GM10248 (cell line): ENCODE results near the gene SEC22B.
"Not testable (repeated sequence)": the region's sequence is repeated elsewhere in the genome, so short reads cannot be mapped to it uniquely, and the experiment has no call there.

Experiments
- CTCF ChIA-PET: fragments of 300-600 bp; sonication (Branson Sonifier 250); formaldehyde crosslinking; extraction: SDS; loops from one replicate; lab custom pipeline; 2021; ENCODE audit warnings: antibody characterized with exemption; lab: Yijun Ruan, JAX
- POLR2A ChIA-PET: fragments of 350-650 bp; sonication (Branson Sonifier 250); formaldehyde crosslinking; extraction: SDS; loops from one replicate; lab custom pipeline; 2020; ENCODE audit warnings: antibody characterized with exemption; lab: Yijun Ruan, JAX
- DNase-seq: peaks from one replicate; pipeline ENCODE4 v3.0.0; 2012; ENCODE audit errors: extremely low spot score
- TF ChIP-seq, protein P1 (sequence below): IDR thresholded peaks from 2 replicates; pipeline ENCODE4 v1.5.1; 2012; ENCODE audit warnings: mild to moderate bottlenecking, low read depth; ENCODE audit errors: extremely low read depth, missing control alignments, control extremely low read depth

Gene SEC22B

DNA sequence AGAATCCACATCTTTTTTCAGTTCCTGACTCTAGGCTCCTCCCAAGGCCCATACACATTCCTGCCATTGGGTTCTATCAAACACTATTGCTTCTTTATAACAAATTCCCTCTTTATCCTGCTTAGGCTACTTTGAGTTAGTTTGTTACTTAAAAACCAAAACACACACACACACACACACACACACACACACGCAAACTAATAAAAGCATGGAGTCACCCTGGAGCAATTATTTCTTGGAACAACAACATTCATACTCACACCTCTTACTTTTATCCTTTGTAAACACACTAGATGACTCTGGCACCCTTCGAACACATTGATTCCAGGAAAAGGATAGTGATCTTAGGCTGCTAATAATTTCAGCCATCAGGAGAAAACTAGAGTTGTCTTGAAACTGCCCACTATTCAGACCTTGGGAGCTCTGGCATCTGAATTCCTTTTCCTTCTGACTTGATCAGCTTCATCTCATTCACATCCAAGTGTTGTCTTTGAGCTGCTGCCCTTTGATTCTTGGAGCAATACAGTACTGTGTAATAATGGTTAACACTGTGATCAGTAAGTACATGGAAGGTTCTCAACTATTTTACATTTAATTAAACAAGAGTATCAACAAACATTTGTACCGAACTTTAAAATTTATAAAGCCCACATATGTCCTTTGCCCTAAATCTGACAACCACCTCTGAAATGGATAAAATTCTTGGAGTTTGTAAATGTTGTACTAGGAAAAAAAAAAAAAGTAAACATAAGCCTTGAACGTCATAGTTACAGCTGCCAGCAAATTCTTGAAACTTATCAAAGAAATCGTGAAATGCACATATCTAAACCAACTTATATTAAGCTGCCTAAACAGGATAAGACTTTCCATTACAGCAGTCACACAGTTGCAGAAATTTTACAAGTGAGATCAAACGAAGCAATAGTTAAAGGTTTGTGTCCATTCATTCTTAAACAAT is 2.8 kb upstream of the SEC22B start:
- ChIA-PET CTCF (no interaction called here), POLR2A (no interaction called here)
- DNase-seq = no peak
- TF ChIP-seq, protein P1, sequence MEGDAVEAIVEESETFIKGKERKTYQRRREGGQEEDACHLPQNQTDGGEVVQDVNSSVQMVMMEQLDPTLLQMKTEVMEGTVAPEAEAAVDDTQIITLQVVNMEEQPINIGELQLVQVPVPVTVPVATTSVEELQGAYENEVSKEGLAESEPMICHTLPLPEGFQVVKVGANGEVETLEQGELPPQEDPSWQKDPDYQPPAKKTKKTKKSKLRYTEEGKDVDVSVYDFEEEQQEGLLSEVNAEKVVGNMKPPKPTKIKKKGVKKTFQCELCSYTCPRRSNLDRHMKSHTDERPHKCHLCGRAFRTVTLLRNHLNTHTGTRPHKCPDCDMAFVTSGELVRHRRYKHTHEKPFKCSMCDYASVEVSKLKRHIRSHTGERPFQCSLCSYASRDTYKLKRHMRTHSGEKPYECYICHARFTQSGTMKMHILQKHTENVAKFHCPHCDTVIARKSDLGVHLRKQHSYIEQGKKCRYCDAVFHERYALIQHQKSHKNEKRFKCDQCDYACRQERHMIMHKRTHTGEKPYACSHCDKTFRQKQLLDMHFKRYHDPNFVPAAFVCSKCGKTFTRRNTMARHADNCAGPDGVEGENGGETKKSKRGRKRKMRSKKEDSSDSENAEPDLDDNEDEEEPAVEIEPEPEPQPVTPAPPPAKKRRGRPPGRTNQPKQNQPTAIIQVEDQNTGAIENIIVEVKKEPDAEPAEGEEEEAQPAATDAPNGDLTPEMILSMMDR = no peak

DNA sequence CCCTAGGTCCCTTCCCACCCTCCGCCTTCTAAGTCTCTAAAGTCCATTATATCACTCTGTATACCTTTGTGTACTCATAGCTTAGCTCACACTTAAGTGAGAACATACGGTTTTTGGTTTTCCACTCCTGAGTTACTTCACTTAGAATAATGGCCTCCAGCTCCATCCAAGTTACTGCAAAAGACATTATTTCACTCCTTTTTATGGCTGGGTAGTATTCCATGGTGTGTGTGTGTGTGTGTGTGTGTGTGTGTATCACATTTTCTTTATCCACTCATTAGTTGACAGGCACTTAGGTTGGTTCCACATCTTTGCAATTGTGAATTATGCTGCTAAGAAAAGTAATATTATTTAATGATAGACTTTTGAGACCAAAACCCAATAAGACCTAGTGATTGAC is 1.7 kb upstream of the SEC22B start:
- CTCF ChIA-PET = interaction anchor here (0.8 kb wide), 1 partner anchor 209 kb away, joined by 3 read pairs; no protein-coding TSS in a partner anchor
- DNase-seq, POLR2A ChIA-PET: not testable (repeated sequence)

DNA sequence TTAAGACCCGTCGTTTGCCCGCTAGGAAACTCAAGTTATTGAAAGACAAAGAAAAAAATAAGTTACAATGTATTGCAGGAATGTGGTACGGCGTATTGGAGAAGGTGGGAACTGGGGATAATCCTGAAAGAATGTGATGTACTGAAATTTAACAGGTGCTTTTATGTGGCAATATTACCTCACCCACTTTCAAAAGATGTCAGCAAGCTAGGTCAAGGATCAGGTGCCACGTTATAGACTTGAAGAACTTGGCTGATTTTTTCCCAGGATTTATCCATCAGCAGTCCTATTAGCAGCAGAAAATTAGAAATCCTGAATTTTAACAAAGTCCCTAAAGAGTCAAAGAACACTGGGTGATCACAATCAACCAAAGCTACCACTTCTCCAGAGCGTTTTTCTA is 632 bp downstream of the SEC22B start:
- DNase-seq, POLR2A ChIA-PET: not testable (repeated sequence)

DNA sequence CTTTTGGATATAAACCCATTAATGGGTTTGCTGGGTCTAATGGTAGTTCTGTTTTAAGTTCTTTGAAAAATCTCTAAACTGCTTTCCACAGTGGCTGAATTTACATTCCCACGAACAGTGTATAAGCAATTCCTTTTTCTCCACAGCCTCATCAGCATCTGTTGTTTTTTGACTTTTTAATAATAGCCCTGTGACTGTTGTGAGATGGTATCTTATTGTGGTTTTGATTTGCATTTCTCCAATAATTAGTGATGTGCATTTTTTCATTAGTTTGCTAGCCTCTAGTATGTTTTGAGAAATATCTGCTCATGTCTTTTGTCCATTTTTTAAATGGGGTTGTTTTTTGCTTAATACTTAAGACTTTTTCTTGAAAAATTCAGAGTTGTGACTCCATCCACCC is 11.6 kb downstream of the SEC22B start:
- CTCF ChIA-PET, DNase-seq, POLR2A ChIA-PET: not testable (repeated sequence)

More for the DNA sequence above, 632 bp downstream of the SEC22B start:
- CTCF ChIA-PET = interaction anchor here (1.1 kb wide), 1 partner anchor 304 kb away, joined by 3 read pairs; no protein-coding TSS in a partner anchor

DNA sequence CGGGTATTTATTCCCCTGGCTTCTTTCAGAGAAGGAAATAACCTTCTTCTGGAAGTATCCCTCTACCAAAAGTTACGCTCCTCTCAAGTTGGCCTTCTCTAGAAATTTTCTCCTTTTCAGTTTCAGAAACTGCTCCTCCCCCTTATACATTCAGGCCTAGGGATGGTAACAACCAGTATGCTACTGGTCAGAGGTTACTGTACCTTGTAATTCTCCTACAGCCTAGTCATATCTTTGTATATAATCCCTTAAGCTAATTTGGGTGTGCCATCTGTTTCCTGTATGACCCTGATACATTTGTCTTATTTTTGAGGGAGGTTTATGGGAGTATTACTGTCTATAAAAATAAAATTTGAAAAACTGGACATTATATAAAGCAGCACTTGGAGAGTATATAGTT is 14.3 kb downstream of the SEC22B start:
- not testable (repeated sequence) for DNase-seq

DNA sequence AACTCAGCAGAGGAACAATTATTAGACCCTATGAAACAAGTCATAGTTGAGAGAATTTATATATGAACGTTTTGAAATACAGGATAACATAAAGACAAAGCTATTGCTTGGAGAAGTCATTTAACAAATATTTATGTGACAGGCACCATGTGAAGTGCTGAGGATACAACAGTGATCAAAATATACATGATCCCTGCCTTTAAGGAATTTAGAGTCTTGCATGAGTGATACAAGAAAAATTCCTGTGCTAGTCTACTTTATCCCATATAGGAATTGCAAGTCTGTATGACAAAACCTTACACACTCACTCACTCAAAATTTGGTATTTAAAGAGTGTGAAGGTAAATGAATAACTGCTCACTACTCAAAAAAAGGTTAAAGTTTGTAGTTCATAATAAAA is 17.8 kb downstream of the SEC22B start:
- DNase-seq, CTCF ChIA-PET, POLR2A ChIA-PET: not testable (repeated sequence)

More for the DNA sequence above, 14.3 kb downstream of the SEC22B start:
- POLR2A ChIA-PET, CTCF ChIA-PET: not testable (repeated sequence)

DNA sequence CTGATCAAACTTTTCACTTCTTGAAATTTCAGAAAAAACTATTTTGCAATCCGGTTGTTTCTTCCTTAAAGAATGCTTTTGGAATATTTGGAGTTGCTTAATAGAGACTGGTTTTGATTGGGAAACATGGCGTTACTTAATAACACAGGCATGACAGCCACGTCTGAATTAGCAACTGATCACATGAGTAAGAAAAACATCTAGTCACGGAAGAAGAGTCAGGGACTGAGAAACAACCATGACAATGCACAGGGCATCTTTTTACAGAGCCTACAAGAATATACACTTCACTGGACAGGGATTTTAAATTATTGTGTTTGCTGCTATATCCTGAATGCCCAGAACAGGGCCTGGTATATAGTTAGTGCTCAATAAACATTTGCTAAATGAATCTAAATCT is 18.2 kb downstream of the SEC22B start:
- POLR2A ChIA-PET, CTCF ChIA-PET, DNase-seq: not testable (repeated sequence)

DNA sequence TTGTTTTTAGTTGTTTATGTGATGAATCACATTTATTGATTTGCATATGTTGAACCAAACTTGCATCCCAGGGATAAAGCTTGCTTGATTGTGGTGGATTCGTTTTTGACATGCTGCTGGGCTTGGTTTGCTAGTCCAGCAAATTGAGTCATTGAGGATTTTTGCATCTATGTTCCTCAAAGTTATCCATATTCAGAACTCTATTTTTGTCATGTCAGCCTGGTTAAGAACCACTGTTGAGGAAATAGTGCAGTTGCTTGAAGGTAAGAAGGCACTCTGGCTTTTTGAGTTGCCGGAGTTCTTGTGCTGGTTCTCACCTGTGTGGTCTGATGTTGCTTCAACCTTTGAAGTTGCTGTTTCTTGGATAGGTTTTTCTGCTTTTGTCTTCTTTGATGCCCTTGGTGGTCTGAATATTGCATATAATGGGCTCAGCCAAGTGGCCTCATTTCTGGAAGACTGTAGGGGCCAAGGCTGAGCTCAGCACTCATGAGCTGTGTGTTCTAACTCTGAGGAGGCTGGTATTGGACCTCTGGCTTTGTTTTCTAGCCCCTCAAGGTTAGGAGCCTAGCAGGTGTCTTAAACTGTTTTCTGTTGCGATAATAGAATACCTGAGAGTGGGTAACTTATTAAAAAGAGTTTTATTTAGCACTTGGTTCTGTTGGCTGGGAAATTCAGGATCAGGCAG is 26.0 kb downstream of the SEC22B start:
- DNase-seq, CTCF ChIA-PET, POLR2A ChIA-PET: not testable (repeated sequence)

DNA sequence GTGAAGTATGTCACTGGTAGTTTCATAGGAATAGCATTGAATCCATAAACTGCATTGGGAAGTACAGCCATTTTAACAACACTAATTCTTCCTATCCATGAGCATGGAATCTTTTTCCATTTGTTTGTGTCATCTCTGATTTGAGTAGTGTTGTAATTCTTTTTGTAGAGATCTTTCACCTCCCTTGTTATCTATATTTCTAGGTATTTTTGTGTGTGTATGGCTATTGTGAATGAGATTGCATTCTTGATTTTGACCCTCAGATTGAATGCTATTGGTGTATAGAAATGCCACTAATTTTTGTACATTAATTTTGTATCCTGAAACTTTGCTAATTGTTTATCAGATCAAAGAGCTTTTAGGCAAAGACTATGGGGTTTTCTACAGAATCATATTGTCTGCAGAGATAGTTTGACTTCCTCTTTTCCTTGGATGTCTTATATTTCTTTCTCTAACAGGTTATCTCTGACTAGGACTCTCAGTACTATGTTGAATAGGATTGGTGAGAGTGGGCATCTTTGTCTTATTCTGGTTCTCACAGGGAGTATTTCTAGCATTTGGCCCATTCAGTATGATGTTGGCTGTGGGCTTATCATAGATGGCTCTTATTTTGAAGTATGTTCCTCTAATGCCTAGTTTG is 26.8 kb downstream of the SEC22B start:
- CTCF ChIA-PET, POLR2A ChIA-PET: not testable (repeated sequence)

DNA sequence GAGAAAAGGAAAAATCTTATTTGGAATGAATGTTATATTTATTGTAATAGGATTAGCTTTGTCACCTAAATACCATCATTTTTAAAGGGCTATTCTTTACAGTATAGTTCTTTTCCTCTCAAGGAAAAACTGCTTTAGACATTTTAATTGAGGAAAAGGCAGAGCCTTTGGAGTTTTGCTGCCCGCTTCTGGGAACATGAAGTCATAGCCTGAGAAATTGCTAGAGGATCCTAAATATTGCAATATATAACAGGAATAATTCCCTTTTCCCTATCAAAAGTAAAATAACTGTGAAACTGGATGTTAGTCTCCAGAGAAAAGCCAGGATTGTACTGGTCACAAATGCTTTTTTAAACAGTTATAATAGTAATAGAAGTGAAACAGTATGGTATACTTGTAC is 30.5 kb downstream of the SEC22B start:
- DNase-seq, POLR2A ChIA-PET, CTCF ChIA-PET: not testable (repeated sequence)

More for the DNA sequence above, 26.8 kb downstream of the SEC22B start:
- not testable (repeated sequence) for DNase-seq

DNA sequence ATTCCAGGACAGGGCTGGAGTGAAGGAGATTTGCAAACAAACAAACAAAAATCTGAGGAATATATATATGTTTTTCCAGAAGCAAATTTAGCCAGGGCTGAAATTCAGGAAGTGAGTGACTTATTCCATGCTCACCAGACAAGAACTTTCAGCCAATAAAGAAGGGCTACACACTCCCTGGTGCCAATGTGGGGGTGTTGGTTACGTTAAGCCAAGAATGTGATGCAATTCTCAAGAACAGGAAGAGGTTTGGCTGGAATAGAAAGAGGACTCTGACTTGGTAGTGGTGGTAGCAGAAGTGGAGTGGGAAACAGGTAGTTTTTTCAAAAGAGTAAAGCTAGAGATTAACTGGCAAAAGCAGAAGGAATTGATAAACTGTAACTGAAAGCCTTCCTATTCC is 31.7 kb downstream of the SEC22B start:
- DNase-seq, POLR2A ChIA-PET: not testable (repeated sequence)

DNA sequence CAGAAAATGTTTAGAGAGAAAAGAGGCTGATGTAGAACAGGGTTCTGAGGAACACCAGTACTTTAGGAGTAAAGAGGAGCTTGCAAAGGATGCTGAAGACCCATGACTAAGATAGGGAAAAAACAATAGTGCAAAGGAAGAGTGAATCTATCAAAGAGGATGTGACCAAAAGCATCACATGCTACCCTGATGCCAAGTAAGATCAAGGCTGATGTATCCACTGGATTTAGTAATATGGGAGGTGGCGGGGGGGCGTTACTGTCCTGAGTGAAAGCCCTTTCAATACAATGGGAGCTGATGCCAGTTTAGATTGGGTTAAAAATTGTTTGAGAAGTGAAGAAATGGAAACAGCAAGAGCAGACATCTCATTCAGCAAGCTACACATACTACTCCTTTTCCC is 32.2 kb downstream of the SEC22B start:
- CTCF ChIA-PET, DNase-seq, POLR2A ChIA-PET: not testable (repeated sequence)

More for the DNA sequence above, 31.7 kb downstream of the SEC22B start:
- CTCF ChIA-PET = not testable (repeated sequence)

DNA sequence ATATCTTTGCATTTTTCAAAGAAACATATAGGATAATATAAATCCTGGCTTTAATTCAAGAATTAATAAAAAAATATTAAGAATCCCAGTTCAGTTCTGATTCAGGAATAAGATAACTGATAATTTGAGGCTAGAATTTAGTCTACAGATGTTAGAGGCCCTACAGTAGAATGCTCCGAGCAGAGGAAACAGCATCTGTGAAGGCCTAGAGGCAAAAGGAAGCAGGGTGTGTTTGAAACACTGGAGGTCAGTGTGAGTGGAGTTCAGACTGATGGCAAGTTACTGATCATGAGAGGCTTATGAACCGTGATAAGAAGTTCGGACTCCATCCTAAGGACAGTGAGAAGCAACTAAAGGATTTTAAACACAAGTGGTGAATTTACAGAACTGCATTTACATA is 33.0 kb downstream of the SEC22B start:
- CTCF ChIA-PET, DNase-seq, POLR2A ChIA-PET: not testable (repeated sequence)

DNA sequence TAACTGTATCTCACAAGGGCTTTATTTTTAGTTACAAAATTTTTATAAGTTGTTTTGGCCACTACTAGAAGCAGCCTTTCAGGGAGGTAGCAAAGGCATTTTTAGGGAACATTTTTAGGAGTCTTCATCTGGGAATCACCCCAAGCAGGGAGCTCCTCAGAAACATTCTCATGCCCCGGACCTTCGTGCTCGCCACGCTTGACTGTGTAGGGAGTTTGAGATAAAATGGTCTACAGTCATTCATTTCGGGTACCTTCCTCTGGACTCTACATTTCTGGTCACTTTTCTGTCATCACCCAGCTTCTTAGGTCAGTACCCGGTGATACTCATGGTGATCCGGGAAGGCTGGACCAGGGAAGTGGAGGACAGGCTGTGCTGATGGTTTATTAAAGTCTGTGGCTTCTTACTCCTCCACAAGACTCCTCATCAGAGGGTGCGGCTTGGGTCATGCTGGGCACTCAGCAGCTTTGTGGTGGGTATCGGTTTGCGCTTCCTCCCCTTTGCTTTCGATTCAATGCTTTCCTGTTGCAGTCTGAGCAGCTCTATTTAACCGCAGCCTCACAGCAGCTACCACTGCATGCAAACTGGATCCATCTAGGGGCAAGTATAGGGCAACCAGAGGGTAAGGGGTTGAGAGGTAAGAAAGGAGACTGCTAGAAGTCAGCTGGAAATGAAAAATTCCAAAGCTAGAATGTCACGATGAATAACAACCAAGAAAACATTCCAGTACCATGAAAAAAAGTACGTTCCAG is 33.6 kb downstream of the SEC22B start:
- peak; percentile 1 for DNase-seq
- POLR2A ChIA-PET, CTCF ChIA-PET: not testable (repeated sequence)

DNA sequence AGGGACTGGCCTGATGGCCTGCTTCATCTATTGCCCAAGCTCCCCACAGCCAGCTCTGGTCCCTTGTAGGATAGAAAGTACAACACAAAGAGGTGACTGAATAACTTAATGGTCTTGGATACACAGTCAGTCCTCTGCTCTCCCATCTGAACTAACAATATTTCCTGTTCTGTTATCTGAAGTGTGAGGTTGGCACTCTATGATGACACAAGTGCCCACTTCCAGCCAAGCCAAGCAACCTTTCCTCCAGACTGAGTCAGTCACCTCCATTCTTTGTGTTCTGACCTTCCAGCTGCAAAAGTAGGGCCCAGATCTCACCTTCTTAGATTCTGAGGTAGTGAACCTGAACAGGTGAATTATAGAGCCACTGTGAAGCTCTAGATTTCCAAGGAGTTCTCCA is 34.5 kb downstream of the SEC22B start:
- POLR2A ChIA-PET, CTCF ChIA-PET, DNase-seq: not testable (repeated sequence)
